GM18861 (cell line): ENCODE results near the gene MED12L.
"Not testable (repeated sequence)": the region's sequence is repeated elsewhere in the genome, so short reads cannot be mapped to it uniquely, and the experiment has no call there.

Source experiments
- ATAC-seq: cut with Tn5 transposase; IDR thresholded peaks from one replicate; pipeline ENCODE4 v1.9.1; 2021; ENCODE audit not compliant: unreplicated experiment

The MED12L gene

GRCh38 chr3:151085227-151085888, at the start of gene MED12L:
MED12L (plus strand) TSS chr3:151085664; CDS start chr3:151086927, 1,263 bp downstream.
- peak; percentile 49 for ATAC-seq

GRCh38 chr3:151037746-151038477, 47.6 kb upstream of the MED12L start:
- no peak for ATAC-seq

GRCh38 chr3:151044706-151045105, 40.8 kb upstream of the MED12L start:
- no peak for ATAC-seq

GRCh38 chr3:151047636-151048035, 37.8 kb upstream of the MED12L start:
- no peak for ATAC-seq

GRCh38 chr3:151051533-151051932, 33.9 kb upstream of the MED12L start:
- ATAC-seq = no peak

GRCh38 chr3:151052346-151052745, 33.1 kb upstream of the MED12L start:
- no peak for ATAC-seq

GRCh38 chr3:151052756-151053155, 32.7 kb upstream of the MED12L start:
- no peak for ATAC-seq

- ATAC-seq = no peak
These were observed 26.7 kb upstream of the MED12L start for GRCh38 chr3:151058740-151059139.

GRCh38 chr3:151062611-151063010, 22.9 kb upstream of the MED12L start:
- no peak for ATAC-seq

GRCh38 chr3:151067158-151067557, 18.3 kb upstream of the MED12L start:
- no peak for ATAC-seq

GRCh38 chr3:151072842-151073241, 12.6 kb upstream of the MED12L start:
- ATAC-seq = not testable (repeated sequence)

GRCh38 chr3:151074256-151074655, 11.2 kb upstream of the MED12L start:
- ATAC-seq = no peak

GRCh38 chr3:151075869-151076562, 9.4 kb upstream of the MED12L start:
- ATAC-seq = no peak

- ATAC-seq = no peak
These were observed 8.8 kb upstream of the MED12L start for GRCh38 chr3:151076626-151077025.

GRCh38 chr3:151081082-151081481, 4.4 kb upstream of the MED12L start:
- not testable (repeated sequence) for ATAC-seq

GRCh38 chr3:151082880-151083838, 2.3 kb upstream of the MED12L start:
- no peak for ATAC-seq

GRCh38 chr3:151084893-151085226, 604 bp upstream of the MED12L start:
- ATAC-seq = no peak

- ATAC-seq = no peak
These were observed 522 bp downstream of the MED12L start for GRCh38 chr3:151085889-151086483.

- peak; percentile 63 for ATAC-seq
These were observed 1.3 kb downstream of the MED12L start for GRCh38 chr3:151086484-151087456.
